Adrenal gland (tissue), 12 donors: Measurements from ENCODE around the gene TTYH2. TPM values are rescaled to one million over a fixed set of nuclear protein-coding genes. Genes with fewer than 3 reads are reported as not detected.

Experiments used
- DNase-seq, 7 donors: peaks; one replicate each; pipeline ENCODE4 v3.0.0-alpha.2; 2019 to 2020
- H3K27ac ChIP-seq, 5 donors: fragments of 200-600 bp; sonication (generic) in 4 of 5; 1 replicate in 3 of 5; 2 replicates in 2 of 5; pipeline versions ENCODE4 v1.5.1 to v1.8.0; 2016 to 2020; ENCODE audit warnings: mild to moderate bottlenecking in 1 of 5
- H3K27me3 ChIP-seq: fragments of 200-600 bp; 2 replicates; pipeline ENCODE4 v1.8.0; 2021
- H3K36me3 ChIP-seq, 2 donors: fragments of 200-600 bp; replicated peaks in 1 of 2; 1 replicate in 1 of 2; 2 replicates in 1 of 2; pipeline versions ENCODE4 v1.5.1 to v1.8.0; 2018 to 2022
- H3K4me1 ChIP-seq, 2 donors: fragments of 200-600 bp; replicated peaks in 1 of 2; 1 replicate in 1 of 2; 2 replicates in 1 of 2; pipeline versions ENCODE4 v1.5.1 to v1.8.0; 2018 to 2021
- H3K4me3 ChIP-seq, 4 donors: fragments of 200-600 bp; sonication (generic) in 3 of 4; one replicate each; pipeline ENCODE4 v1.5.1; 2016 to 2018
- H3K9me3 ChIP-seq, 3 donors: fragments of 200-600 bp; sonication (generic) in 1 of 3; replicated peaks in 1 of 3; 1 replicate in 2 of 3; 2 replicates in 1 of 3; pipeline versions ENCODE4 v1.5.1 to v1.8.0; 2016 to 2021
- POLR2A ChIP-seq, 2 donors: fragments of 450-650 bp; IDR thresholded peaks; one replicate each; pipeline ENCODE4 v1.6.1; 2017; ENCODE audit warnings: antibody characterized with exemption in 2 of 2, mild to moderate bottlenecking in 2 of 2, moderate library complexity in 1 of 2
- WGBS, 4 donors: extraction: QIAGEN DNeasy Blood & Tissue Kit in 2 of 4; methylation state at CpG; one replicate each; pipeline versions ENCODE4 v1.1.5 to v1.1.7; 2013 to 2017; 5-methylcytosine and 5-hydroxymethylcytosine counted together
- intact Hi-C, 2 donors: fragments of 100-400 bp; cut with DNase I; formaldehyde crosslinking; loops; one replicate each; pipeline versions ENCODE4 v1.14.1 to v1.15.0; 2022 to 2023
- polyA plus RNA-seq, 3 donors: library from polyadenylated mRNA; stranded (reverse); fragments of 200-250 nt in 2 of 3; fragments of 350-450 nt in 1 of 3; fragmentation: Illumina TruSeq in 1 of 3; extraction: RNeasy Lipid Tissue Mini Kit (QIAGEN cat#74804) in 1 of 3; gene quantifications; one replicate each; pipeline ENCODE4 v1.2.3, GENCODE V29; 2013 to 2014
- total RNA-seq, 9 donors: library from RNA; depleted of rRNA in 4 of 9; stranded (reverse); fragments of >200 nt in 4 of 9; fragments of 120-200 nt in 1 of 9; fragmentation: NEBNext Ultra II Directional in 1 of 9; extraction: Animal tissue kit (Norgen Biotek cat#: 25700) in 1 of 9; gene quantifications; one replicate each; pipeline versions ENCODE4 v1.1.0 to v1.2.4, GENCODE V29; 2013 to 2023
- TF ChIP-seq, protein P1 (sequence below), 6 experiments: fragments of 450-650 bp in 4 of 6; fragments of 200-600 bp in 2 of 6; sonication (generic) in 1 of 6; IDR thresholded peaks; 1 replicate in 5 of 6; 2 replicates in 1 of 6; pipeline versions ENCODE4 v1.5.1 to v1.8.0; 2016 to 2021; ENCODE audit warnings: antibody characterized with exemption in 6 of 6, mild to moderate bottlenecking in 2 of 6, moderate library complexity in 1 of 6
- donor health status: healthy with polysubstance abuse.
- donor health status: Bipolar disorder and iron deficiency.
- donor health status: DM: yes; HTN: yes; CAD: no.
- donor health status: DM: no; HTN: no; CAD: no.
- donor health status: DM: no; HTN: no; CAD: no.
- donor health status: DM: yes; HTN: yes; CAD: no.

TTYH2 gene
- total and polyA plus RNA-seq, 12 donors: 2.9 to 40.5 (median 7.8) TPM

DNA sequence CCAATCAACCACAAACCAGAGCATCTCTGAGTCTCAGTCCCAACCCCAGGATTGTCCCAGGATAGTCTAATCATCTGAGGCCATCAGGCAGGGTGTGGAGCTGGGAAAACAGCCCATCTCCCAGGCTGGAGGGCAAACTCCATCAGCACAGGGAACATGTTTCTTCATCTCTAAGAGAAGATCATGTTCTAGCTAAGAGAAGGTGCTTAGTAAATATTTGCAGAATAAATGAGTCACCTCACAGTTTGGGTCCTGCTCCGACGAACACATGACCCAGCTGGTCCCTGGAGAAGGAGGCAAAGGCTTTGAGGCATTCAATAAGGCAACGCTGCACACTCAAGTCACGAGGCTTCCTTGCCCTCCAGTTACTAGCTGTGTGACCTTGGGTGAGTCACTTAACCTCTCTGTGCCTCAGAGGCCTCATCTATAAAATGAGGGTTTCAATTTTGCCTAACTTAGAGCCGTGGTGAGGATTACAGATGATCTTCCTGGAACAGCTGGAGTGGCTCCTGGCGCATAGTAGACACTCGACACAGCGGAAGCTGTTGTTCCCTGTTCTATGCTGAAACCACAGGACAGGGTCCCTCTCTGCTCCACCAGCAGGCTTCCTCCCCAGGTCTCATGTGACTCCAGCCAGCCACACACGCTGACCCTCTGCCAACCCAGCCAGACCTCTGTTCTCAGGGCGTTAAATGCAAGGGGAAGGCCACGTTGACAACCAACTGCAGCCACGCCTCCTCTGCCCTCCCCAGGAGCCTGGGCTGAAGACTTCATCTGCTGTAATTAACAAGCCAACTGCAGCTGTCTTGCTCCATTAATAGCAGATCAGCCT is 20.2 kb upstream of the TTYH2 start:
- H3K36me3 ChIP-seq: no peaks in the 10 kb centered on the region
- 36 to 55% (median 44%) methylated on average over 10 to 12 of the region's 12 CpGs for WGBS, 4 donors
- intact Hi-C loops: no loop called here
- no peaks in the 10 kb centered on the region for H3K9me3 ChIP-seq
- no peak for TF ChIP-seq POLR2A (IDR thresholded peaks at IDR 0.05)
- TF ChIP-seq, protein P1, sequence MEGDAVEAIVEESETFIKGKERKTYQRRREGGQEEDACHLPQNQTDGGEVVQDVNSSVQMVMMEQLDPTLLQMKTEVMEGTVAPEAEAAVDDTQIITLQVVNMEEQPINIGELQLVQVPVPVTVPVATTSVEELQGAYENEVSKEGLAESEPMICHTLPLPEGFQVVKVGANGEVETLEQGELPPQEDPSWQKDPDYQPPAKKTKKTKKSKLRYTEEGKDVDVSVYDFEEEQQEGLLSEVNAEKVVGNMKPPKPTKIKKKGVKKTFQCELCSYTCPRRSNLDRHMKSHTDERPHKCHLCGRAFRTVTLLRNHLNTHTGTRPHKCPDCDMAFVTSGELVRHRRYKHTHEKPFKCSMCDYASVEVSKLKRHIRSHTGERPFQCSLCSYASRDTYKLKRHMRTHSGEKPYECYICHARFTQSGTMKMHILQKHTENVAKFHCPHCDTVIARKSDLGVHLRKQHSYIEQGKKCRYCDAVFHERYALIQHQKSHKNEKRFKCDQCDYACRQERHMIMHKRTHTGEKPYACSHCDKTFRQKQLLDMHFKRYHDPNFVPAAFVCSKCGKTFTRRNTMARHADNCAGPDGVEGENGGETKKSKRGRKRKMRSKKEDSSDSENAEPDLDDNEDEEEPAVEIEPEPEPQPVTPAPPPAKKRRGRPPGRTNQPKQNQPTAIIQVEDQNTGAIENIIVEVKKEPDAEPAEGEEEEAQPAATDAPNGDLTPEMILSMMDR (IDR thresholded peaks at IDR 0.05): no peak
- peak in 6 of 7 donors; percentile 53 to 82 (median 66) for DNase-seq
- H3K4me3 ChIP-seq: no peak overlapping the region
- H3K27ac ChIP-seq: peak overlapping the region in 1 of 5 donors; percentile 55
- peaks cover 0 to 5% of the 10 kb centered on the region in 2 donors for H3K4me1 ChIP-seq
- no peaks in the 10 kb centered on the region for H3K27me3 ChIP-seq

DNA sequence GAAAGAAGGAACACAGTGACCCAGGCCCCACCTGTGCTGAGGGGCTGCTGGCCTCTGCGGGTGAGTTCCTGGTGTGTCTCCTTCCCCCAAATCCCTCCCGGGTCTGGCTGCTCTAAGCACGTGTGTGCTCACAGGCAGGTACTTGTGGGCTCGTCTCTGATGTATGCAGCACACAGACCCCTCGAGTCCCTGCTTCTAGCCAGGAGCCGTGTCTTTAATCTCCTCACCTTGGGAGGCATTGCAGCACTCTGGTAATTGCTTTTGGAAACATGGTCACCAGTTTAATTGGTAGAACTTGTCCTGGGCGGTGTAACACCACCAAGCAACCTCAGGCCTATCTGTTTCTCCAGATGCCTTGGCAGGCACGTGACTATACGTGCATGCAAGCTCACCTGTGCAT is 18.7 kb upstream of the TTYH2 start:
- TF ChIP-seq, protein P1 (IDR thresholded peaks at IDR 0.05): no peak
- TF ChIP-seq POLR2A (IDR thresholded peaks at IDR 0.05): no peak
- Histone ChIP-seq H3K36me3 (no peaks in the 10 kb centered on the region), H3K4me3 (no peak overlapping the region), H3K27me3 (no peaks in the 10 kb centered on the region), H3K27ac (no peak overlapping the region), H3K9me3 (no peaks in the 10 kb centered on the region), H3K4me1 (peaks cover 0 to 5% of the 10 kb centered on the region in 2 donors)
- intact Hi-C loops: no loop called here
- DNase-seq: no peak
- WGBS, 4 donors: 71 to 100% (median 79%) methylated on average over 3 to 9 of the region's 9 CpGs

DNA sequence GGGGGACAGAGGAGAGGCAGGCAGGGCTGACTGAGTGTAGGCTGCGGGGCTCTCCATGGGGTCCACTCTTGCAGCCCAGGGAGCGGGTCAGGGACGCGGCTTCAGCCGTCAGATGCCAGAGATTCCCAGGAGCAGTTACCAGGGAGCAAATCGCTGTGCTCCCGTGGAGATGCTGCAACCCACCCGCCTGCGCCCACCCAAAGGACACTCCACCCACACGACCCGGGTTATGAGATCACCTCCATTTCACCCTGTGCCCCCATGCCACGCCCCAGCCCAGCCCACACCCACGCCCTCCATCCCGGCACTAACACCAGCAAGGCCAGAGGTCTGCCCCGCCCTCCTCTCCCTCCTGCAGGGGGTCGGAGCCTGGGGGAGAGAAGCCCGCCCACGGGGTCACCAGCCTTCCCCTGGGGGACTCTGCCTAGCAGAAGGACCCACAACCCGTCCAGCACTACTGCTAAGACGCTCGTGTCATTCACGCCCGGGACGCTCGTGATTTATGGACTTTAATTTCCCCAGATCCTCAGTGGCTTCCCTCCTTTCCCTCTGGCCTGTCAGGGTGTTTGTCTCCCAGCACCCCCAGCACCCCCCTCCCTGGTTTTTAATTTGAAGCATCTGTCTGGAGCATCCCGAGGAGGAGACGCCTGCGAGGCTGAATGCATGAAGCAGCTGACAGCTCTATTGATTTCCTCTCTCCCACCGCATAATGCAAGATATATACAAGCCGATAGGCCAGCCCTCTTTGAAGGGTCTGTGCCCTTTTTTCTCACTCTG is 16.6 kb upstream of the TTYH2 start:
- TF ChIP-seq POLR2A (IDR thresholded peaks at IDR 0.05): no peak
- TF ChIP-seq, protein P1 (IDR thresholded peaks at IDR 0.05): no peak
- DNase-seq: no peak
- Histone ChIP-seq H3K36me3 (no peaks in the 10 kb centered on the region), H3K27ac (no peak overlapping the region), H3K4me1 (peaks cover 0 to 5% of the 10 kb centered on the region in 2 donors), H3K4me3 (no peak overlapping the region), H3K9me3 (no peaks in the 10 kb centered on the region), H3K27me3 (no peaks in the 10 kb centered on the region)
- intact Hi-C loops: no loop called here
- WGBS, 4 donors: 40 to 49% (median 42%) methylated on average over 23 to 30 of the region's 30 CpGs

DNA sequence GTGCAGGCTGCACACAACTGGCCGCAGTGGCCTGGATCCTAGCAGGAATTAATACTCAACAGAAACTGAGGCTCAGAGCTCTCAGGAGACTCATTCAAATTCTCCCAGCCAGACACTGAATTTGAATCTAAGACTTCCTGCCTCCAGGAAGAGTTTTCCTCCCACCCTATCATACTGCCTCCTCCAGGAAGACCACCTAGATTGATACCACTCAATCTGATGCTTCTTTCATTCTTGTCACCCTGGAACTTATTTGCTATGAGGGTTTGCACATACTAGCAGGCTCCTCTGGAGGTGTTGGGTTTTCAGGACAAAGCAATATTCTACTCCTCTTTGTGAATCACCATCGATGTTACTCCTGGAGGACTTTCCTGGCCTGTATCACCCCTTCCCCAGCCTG is 15.6 kb upstream of the TTYH2 start:
- Histone ChIP-seq H3K4me1 (peaks cover 0 to 5% of the 10 kb centered on the region in 2 donors), H3K27me3 (no peaks in the 10 kb centered on the region), H3K4me3 (no peak overlapping the region), H3K9me3 (no peaks in the 10 kb centered on the region), H3K36me3 (no peaks in the 10 kb centered on the region), H3K27ac (no peak overlapping the region)
- TF ChIP-seq, protein P1 (IDR thresholded peaks at IDR 0.05): no peak
- no peak for TF ChIP-seq POLR2A (IDR thresholded peaks at IDR 0.05)
- WGBS, 4 donors: 85 to 94% (median 90%) methylated on average over 2 of the region's 2 CpGs
- intact Hi-C loops: no loop called here
- no peak for DNase-seq
